B cell (primary cell): ENCODE data around the gene KMT2C. TPM values are rescaled to one million over a fixed set of nuclear protein-coding genes. Genes with fewer than 3 reads are reported as not detected.

Source experiments
- ATAC-seq: fragments of 200-7000 bp; cut with Tn5 transposase; one replicate; pipeline ENCODE4 v1.10.0; 2021; ENCODE audit warnings: low read depth, mild to moderate bottlenecking, moderate number of reproducible peaks, moderate library complexity
- CTCF ChIA-PET: fragments of 350-600 bp; sonication (Branson Sonifier 250); formaldehyde crosslinking; loops from one replicate; lab custom pipeline; 2021; ENCODE audit warnings: antibody characterized with exemption, inconsistent platforms; lab: Charles Lee
- POLR2A ChIA-PET: fragments of 350-600 bp; sonication (Branson Sonifier 250); formaldehyde crosslinking; loops from one replicate; lab custom pipeline; 2021; ENCODE audit warnings: antibody characterized with exemption; lab: Charles Lee
- DNase-seq: peaks from one replicate; pipeline ENCODE4 v3.0.0; 2013
- H2AFZ ChIP-seq: 2 replicates; pipeline ENCODE4 v1.6.1; 2012; ENCODE audit warnings: mild to moderate bottlenecking, low read depth, low read length; ENCODE audit not compliant: insufficient read depth, poor library complexity, severe bottlenecking
- H3K27ac ChIP-seq, 2 donors: 1 replicate in 1 of 2; 2 replicates in 1 of 2; pipeline ENCODE4 v1.5.1; 2012 to 2013; ENCODE audit warnings: low read length in 2 of 2, mild to moderate bottlenecking in 2 of 2, moderate library complexity in 1 of 2
- H3K27me3 ChIP-seq, 4 experiments: fragments of 200-600 bp in 1 of 4; sonication (generic) in 1 of 4; replicated peaks in 1 of 4; 1 replicate in 2 of 4; 2 replicates in 2 of 4; pipeline versions ENCODE4 v1.6.1 to v1.7.0; 2013 to 2016; ENCODE audit warnings: low read length in 3 of 4, mild to moderate bottlenecking in 2 of 4, mixed read lengths in 1 of 4, moderate library complexity in 1 of 4; ENCODE audit not compliant: insufficient read depth in 4 of 4, control insufficient read depth in 3 of 4; ENCODE audit errors: control extremely low read depth in 1 of 4
- H3K36me3 ChIP-seq, 2 experiments: replicated peaks in 1 of 2; 1 replicate in 1 of 2; 2 replicates in 1 of 2; pipeline versions ENCODE4 v1.6.1 to v1.7.1; 2013; ENCODE audit warnings: low read length in 1 of 2; ENCODE audit not compliant: insufficient read depth in 2 of 2, control insufficient read depth in 1 of 2; ENCODE audit errors: control extremely low read depth in 1 of 2, extremely low read depth in 1 of 2
- H3K4me1 ChIP-seq, 2 donors: fragments of 200-600 bp in 1 of 2; sonication (generic) in 1 of 2; 1 replicate in 1 of 2; 2 replicates in 1 of 2; pipeline versions ENCODE4 v1.5.1 to v1.6.1; 2013 to 2017; ENCODE audit warnings: low read length in 2 of 2; ENCODE audit not compliant: control insufficient read depth in 2 of 2, insufficient read depth in 2 of 2
- H3K4me2 ChIP-seq: replicated peaks from 2 replicates; pipeline ENCODE3; 2012; ENCODE audit warnings: mild to moderate bottlenecking, low read depth, low read length; ENCODE audit not compliant: poor library complexity, severe bottlenecking
- H3K4me3 ChIP-seq, 5 experiments: fragments of 200-600 bp in 1 of 5; sonication (generic) in 1 of 5; 1 replicate in 3 of 5; 2 replicates in 2 of 5; pipeline versions ENCODE4 v1.5.1 to v1.7.0; 2011 to 2016; ENCODE audit warnings: low read length in 4 of 5, mild to moderate bottlenecking in 4 of 5, low read depth in 2 of 5, control low read depth in 1 of 5, moderate library complexity in 1 of 5; ENCODE audit not compliant: insufficient read depth in 1 of 5; ENCODE audit errors: control extremely low read depth in 1 of 5, extremely low read depth in 1 of 5
- H3K79me2 ChIP-seq: fragments of 200-600 bp; sonication (generic); one replicate; pipeline ENCODE4 v1.6.0; 2016; ENCODE audit warnings: low read length; ENCODE audit not compliant: control insufficient read depth, insufficient read depth
- H3K9ac ChIP-seq: fragments of 200-600 bp; sonication (generic); 2 replicates; pipeline ENCODE4 v1.6.1; 2017; ENCODE audit warnings: mild to moderate bottlenecking, low read length, moderate library complexity
- H3K9me3 ChIP-seq, 3 donors: one replicate each; pipeline versions ENCODE4 v1.6.1 to v1.7.1; 2013; ENCODE audit warnings: low read length in 2 of 3; ENCODE audit not compliant: control insufficient read depth in 2 of 3, insufficient read depth in 1 of 3; ENCODE audit errors: control extremely low read depth in 1 of 3
- H4K20me1 ChIP-seq: 2 replicates; pipeline ENCODE4 v1.6.0; 2012; ENCODE audit warnings: mild to moderate bottlenecking, low read length; ENCODE audit not compliant: insufficient read depth, control insufficient read depth, poor library complexity, severe bottlenecking
- H3K27ac Mint-ChIP-seq: one replicate; pipeline ENCODE4 v1.8.0; 2021; ENCODE audit warnings: mixed read lengths
- H3K27me3 Mint-ChIP-seq: one replicate; pipeline ENCODE4 v1.8.0; 2021; ENCODE audit warnings: mixed read lengths
- H3K4me1 Mint-ChIP-seq: one replicate; pipeline ENCODE4 v1.8.0; 2021; ENCODE audit warnings: mixed read lengths
- H3K4me3 Mint-ChIP-seq: one replicate; pipeline ENCODE4 v1.8.0; 2021; ENCODE audit warnings: mixed read lengths
- H3K9me3 Mint-ChIP-seq: one replicate; pipeline ENCODE4 v1.8.0; 2022; ENCODE audit warnings: mixed read lengths; ENCODE audit not compliant: insufficient read depth
- EZH2 ChIP-seq: IDR thresholded peaks from 2 replicates; pipeline ENCODE4 v1.6.1; 2012; ENCODE audit warnings: borderline replicate concordance, low read depth, mild to moderate bottlenecking, moderate library complexity, low read length; ENCODE audit not compliant: insufficient read depth, poor library complexity, severe bottlenecking
- WGBS: methylation state at CpG from one replicate; pipeline ENCODE4 v1.1.5; 2013; ENCODE audit warnings: missing lambda C conversion rate; ENCODE audit not compliant: insufficient coverage; 5-methylcytosine and 5-hydroxymethylcytosine counted together
- intact Hi-C: fragments of 100-400 bp; cut with micrococcal nuclease; formaldehyde crosslinking; loops from one replicate; pipeline ENCODE4 v1.10.0; 2022
- polyA plus RNA-seq: library from polyadenylated mRNA; depleted of rRNA; stranded (reverse); fragments of >200 nt; gene quantifications from 2 replicates; pipeline ENCODE4 v1.2.3, GENCODE V29; 2012
- total RNA-seq, 2 donors: library from RNA; stranded (reverse); fragments of 120-200 nt in 1 of 2; gene quantifications; 1 replicate in 1 of 2; 2 replicates in 1 of 2; pipeline versions ENCODE4 v1.2.3 to v1.2.4, GENCODE V29; 2013 to 2022
- TF ChIP-seq, protein P1 (sequence below): fragments of 200-600 bp; IDR thresholded peaks from one replicate; pipeline ENCODE4 v1.8.0; 2022; ENCODE audit warnings: antibody characterized with exemption, mild to moderate bottlenecking

KMT2C gene
- total and polyA plus RNA-seq, 2 donors (not counting 1 experiment from before 2014, with no cell fraction given) = 14.9 to 171 TPM

DNA sequence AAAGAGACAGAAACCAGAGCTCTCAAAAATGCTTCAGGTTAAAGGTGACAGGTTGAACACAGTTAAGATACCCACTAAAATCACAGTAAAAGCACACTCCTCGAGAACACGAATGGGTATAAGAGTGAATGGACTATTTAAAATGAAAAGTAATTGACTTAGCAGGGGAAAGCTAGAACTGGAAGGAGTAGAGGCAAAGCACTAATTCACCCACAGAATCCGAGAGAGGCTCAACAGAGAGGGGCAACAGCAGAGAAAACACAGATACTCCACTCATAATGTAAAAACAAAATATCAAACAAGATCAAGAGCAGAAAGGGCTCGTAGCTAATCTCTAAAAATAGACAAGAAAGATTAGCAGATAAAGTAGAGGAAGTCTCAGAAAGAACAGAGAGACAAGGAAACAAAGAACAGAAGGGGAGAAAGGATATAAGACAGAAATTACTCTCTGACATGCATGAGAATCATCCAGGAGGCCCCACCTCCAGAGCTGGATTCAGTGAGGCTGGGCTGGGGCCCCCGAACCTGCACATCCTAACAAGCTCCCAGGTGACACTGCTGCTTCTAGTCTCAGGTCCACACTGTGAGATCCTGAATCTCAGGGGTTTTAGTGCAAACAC, 292.7 kb downstream of the KMT2C start:
- DNase-seq (no peak), ATAC-seq (no peak)
- no peak for TF ChIP-seq EZH2
- TF ChIP-seq, protein P1, sequence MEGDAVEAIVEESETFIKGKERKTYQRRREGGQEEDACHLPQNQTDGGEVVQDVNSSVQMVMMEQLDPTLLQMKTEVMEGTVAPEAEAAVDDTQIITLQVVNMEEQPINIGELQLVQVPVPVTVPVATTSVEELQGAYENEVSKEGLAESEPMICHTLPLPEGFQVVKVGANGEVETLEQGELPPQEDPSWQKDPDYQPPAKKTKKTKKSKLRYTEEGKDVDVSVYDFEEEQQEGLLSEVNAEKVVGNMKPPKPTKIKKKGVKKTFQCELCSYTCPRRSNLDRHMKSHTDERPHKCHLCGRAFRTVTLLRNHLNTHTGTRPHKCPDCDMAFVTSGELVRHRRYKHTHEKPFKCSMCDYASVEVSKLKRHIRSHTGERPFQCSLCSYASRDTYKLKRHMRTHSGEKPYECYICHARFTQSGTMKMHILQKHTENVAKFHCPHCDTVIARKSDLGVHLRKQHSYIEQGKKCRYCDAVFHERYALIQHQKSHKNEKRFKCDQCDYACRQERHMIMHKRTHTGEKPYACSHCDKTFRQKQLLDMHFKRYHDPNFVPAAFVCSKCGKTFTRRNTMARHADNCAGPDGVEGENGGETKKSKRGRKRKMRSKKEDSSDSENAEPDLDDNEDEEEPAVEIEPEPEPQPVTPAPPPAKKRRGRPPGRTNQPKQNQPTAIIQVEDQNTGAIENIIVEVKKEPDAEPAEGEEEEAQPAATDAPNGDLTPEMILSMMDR = no peak
- Mint-ChIP-seq H3K27me3 (no peaks in the 10 kb centered on the region), H3K9me3 (no peaks in the 10 kb centered on the region), H3K4me1 (peaks cover 3% of the 10 kb centered on the region), H3K27ac (peak overlapping the region; percentile 1), H3K4me3 (no peak overlapping the region)
- Histone ChIP-seq H3K36me3 (peaks cover 32 to 90% of the 10 kb centered on the region in 2 experiments), H4K20me1 (peaks cover 5% of the 10 kb centered on the region), H3K4me2 (no peak overlapping the region), H3K4me1 (no peaks in the 10 kb centered on the region), H3K4me3 (no peak overlapping the region), H3K9ac (no peak overlapping the region), H3K27me3 (no peaks in the 10 kb centered on the region), H2AFZ (no peak overlapping the region), H3K9me3 (no peaks in the 10 kb centered on the region), H3K79me2 (no peaks in the 10 kb centered on the region), H3K27ac (no peak overlapping the region)
- WGBS = 75% methylated on average over 1 of the region's 5 CpGs
- intact Hi-C loops = no loop called here
- ChIA-PET CTCF (interaction anchor here (0.6 kb wide), 1 partner anchor 563 kb away, joined by 3 read pairs; no protein-coding TSS in a partner anchor), POLR2A (no interaction called here)

DNA sequence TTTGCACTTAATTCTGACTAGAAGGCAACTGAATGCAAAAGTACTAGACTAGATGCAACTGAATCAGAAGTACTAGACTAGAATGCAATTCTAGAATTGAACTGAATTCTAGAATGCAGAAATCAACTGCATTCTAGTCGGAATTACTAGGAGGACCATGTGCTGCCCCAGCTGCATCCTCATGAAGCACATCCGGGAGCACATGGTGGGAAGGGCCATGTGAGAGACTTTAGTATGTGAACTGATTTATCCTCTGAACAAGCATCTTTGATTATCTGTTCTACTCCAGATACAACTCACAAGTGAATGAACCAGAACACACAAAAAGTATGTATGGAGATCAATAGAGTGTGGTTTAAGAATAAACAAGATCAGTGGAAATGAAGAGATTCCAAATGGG, 295.2 kb downstream of the KMT2C start:
- intact Hi-C loops = no loop called here
- Mint-ChIP-seq H3K27ac (no peak overlapping the region), H3K27me3 (no peaks in the 10 kb centered on the region), H3K4me3 (no peak overlapping the region), H3K4me1 (peaks cover 3% of the 10 kb centered on the region), H3K9me3 (no peaks in the 10 kb centered on the region)
- H3K4me2 ChIP-seq = no peak overlapping the region
- H3K36me3 ChIP-seq = peaks cover 29 to 80% of the 10 kb centered on the region in 2 experiments
- H3K4me1 ChIP-seq = no peaks in the 10 kb centered on the region
- no peak overlapping the region for H3K27ac ChIP-seq
- no peak for ATAC-seq
- no peaks in the 10 kb centered on the region for H3K27me3 ChIP-seq
- H2AFZ ChIP-seq = no peak overlapping the region
- no peak for TF ChIP-seq EZH2
- TF ChIP-seq, protein P1 = no peak
- ChIA-PET POLR2A (no interaction called here), CTCF (no interaction called here)
- H4K20me1 ChIP-seq = no peaks in the 10 kb centered on the region
- no peaks in the 10 kb centered on the region for H3K79me2 ChIP-seq
- no peaks in the 10 kb centered on the region for H3K9me3 ChIP-seq
- no peak for DNase-seq
- H3K4me3 ChIP-seq = no peak overlapping the region
- 100% methylated on average over 1 of the region's 2 CpGs for WGBS
- H3K9ac ChIP-seq = no peak overlapping the region
